HL-60/S4 treated with retinoic acid at 250 ng/mL for 4 days and 3 days (cell line): ENCODE results near the gene HLA-DRA.
"Not testable (repeated sequence)": the region's sequence is repeated elsewhere in the genome, so short reads cannot be mapped to it uniquely, and the experiment has no call there.

Source experiments
- in situ Hi-C: fragments of 300-500 bp; cut with MboI; formaldehyde crosslinking; loops from 2 replicates; pipeline ENCODE4 v1.7.0; 2022; ENCODE audit warnings: low sequenced_read_pairs

HLA-DRA gene

DNA sequence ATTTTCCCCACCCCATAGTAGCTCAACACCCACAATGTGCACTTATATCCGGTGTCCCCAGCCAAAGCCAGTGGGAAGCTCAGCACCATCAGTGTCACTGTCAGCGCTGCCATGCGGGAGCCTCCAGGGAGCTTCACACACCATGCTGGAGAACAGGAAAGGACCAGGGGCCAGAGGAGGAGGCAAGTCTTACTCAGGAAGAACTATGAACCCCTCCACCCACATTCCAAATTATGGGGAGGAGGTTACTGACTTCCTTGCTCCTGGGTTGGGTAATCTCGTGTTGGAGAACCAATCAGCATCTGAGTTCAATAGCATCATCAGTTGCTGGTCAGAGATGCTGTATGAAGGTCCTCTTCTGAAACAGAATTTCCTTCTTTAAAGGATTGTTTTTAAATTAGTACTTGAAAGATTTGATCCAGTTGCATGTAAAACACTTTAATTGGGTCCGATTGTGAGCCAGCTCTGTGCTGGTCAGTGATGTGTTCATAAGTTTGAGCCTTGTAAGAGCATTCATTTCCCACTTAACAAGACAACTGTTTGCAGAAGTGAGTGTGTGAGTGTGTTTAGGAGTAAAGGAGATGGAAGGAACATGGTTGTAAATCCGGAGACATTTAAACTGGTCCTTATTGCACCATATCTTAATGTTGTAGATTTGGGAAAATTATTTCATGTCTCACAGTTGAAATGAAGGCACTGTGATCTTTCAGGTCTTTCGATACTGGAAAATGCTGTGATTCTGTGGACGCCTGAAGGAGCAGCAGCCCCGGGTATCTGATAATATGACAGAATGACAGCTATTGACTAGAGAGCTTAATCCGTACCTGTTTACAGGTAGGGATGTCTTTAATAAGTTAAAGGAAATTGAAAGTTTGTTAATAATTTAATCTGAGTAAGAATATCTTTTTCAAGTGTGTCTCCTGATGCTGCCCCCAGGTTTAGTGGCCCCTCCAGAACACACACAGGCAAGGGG lies 34.0 kb downstream of the HLA-DRA start:
- in situ Hi-C loops = not testable (repeated sequence)

GRCh38 chr6:32475392-32476206 lies 35.9 kb downstream of the HLA-DRA start:
- in situ Hi-C loops = no loop called here

GRCh38 chr6:32483968-32484613 lies 44.4 kb downstream of the HLA-DRA start:
- in situ Hi-C loops = no loop called here

DNA sequence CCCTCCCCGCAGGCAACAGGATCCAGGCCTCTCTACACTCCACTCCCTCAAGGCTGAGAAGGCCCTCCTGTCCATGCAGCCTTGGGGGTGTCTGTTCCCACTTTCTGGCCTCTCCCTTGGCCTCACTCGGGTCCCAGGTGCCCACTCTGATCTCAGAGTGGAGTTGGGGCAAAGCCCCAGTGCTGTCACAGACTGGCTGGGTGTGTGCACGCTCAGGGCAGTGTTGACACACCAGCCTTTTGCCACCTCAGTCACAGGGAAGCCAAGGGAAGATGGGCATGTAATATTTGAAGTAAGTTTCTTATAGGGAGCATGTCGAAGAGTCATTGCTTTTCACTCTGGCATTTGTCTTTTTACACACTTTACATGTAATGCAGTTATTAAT lies 44.9 kb downstream of the HLA-DRA start:
- in situ Hi-C loops = no loop called here

GRCh38 chr6:32488083-32488482 lies 48.4 kb downstream of the HLA-DRA start:
- in situ Hi-C loops = no loop called here

DNA sequence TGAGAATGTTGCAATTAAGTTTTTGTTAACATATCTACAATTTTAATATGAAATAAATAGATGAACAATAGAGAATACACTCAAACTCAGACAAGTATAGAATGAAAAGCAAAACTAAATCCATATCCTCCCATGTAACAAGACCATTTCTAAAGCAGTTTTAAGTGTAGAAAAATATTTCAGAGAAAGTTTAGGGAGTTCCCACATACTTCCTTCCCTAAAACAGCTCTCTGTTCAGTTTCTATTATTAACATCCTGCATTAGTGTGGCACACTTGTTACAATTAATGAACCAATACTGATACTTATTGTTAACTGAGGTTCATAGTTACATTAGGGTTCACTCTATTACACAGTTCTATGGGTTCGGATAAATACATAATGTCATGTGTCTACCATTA lies 52.0 kb downstream of the HLA-DRA start:
- in situ Hi-C loops = no loop called here

GRCh38 chr6:32492351-32492750 lies 52.7 kb downstream of the HLA-DRA start:
- in situ Hi-C loops = no loop called here
